Type B pancreatic cell (in vitro differentiated cells): Measurements from ENCODE around the gene TRAF3. TPM values are rescaled to one million over a fixed set of nuclear protein-coding genes. Genes with fewer than 3 reads are reported as not detected.

Experiments
- DNase-seq: peaks from one replicate; pipeline ENCODE4 v3.0.0; 2021; ENCODE audit warnings: mixed read lengths; ENCODE audit not compliant: unreplicated experiment; ENCODE audit errors: extremely low spot score
- H3K27ac Mint-ChIP-seq: 2 replicates; pipeline ENCODE4 v1.8.0; 2021; ENCODE audit warnings: mild to moderate bottlenecking, mixed read lengths
- H3K27me3 Mint-ChIP-seq: 2 replicates; pipeline ENCODE4 v1.8.0; 2021; ENCODE audit warnings: mixed read lengths
- H3K36me3 Mint-ChIP-seq: 2 replicates; pipeline ENCODE4 v1.8.0; 2021; ENCODE audit warnings: mixed read lengths
- H3K4me1 Mint-ChIP-seq: one replicate; pipeline ENCODE4 v1.8.0; 2021; ENCODE audit warnings: mixed read lengths; ENCODE audit not compliant: unreplicated experiment
- H3K4me3 Mint-ChIP-seq: 2 replicates; pipeline ENCODE4 v1.8.0; 2021; ENCODE audit warnings: mild to moderate bottlenecking, mixed read lengths
- H3K9me3 Mint-ChIP-seq: 2 replicates; pipeline ENCODE4 v1.8.0; 2021; ENCODE audit warnings: mixed read lengths
- total RNA-seq: library from RNA; stranded (reverse); gene quantifications from 2 replicates; pipeline ENCODE4 v1.2.1, GENCODE V29; 2021; ENCODE audit warnings: low replicate concordance
- TF ChIP-seq, protein P1 (sequence below): fragments of 200-600 bp; sonication (generic); conservative IDR thresholded peaks from 2 replicates; pipeline ENCODE4 v1.5.0; 2021; ENCODE audit warnings: antibody characterized with exemption, mild to moderate bottlenecking

Gene TRAF3
- total RNA-seq, 1 donor from 2014 or later: 24.0 TPM

DNA sequence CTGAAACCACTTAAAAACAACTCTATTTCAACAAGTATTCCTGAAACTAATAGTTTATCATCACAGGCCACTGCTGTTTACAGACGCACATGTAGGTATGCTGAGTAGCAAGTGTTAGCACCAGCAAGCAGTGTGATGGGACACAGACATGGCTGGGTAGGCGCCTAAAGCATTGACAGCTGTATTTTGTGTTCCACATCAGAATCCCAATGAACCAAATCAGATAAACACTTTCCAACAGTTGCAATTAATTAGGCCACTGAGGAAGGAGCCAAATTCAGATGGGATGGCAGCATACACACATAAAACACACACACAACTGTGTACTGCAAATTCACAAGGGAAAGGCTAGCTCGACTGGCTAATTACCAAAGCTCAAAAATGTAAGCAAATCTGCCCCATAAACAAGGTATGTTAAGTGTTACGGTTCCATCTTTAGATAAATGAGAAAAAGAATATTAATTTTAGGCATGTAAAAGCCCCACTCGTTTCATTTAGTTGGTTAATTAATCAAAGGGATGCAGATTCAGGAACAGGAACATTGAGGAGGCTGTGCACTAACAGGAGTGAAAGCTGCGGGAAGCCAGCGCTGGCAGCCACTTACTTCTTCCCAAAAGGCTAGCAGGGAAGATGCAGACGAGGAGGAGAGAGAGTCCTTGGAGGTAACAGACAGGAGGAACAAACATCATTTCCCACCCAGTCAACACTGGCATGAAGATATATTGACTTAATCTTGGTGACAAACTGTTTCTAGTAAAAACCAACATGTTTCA is 178.6 kb downstream of the TRAF3 start:
- H3K36me3 Mint-ChIP-seq: peaks cover 18% of the 10 kb centered on the region
- H3K4me1 Mint-ChIP-seq: no peaks in the 10 kb centered on the region
- TF ChIP-seq, protein P1, sequence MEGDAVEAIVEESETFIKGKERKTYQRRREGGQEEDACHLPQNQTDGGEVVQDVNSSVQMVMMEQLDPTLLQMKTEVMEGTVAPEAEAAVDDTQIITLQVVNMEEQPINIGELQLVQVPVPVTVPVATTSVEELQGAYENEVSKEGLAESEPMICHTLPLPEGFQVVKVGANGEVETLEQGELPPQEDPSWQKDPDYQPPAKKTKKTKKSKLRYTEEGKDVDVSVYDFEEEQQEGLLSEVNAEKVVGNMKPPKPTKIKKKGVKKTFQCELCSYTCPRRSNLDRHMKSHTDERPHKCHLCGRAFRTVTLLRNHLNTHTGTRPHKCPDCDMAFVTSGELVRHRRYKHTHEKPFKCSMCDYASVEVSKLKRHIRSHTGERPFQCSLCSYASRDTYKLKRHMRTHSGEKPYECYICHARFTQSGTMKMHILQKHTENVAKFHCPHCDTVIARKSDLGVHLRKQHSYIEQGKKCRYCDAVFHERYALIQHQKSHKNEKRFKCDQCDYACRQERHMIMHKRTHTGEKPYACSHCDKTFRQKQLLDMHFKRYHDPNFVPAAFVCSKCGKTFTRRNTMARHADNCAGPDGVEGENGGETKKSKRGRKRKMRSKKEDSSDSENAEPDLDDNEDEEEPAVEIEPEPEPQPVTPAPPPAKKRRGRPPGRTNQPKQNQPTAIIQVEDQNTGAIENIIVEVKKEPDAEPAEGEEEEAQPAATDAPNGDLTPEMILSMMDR: no peak
- H3K27me3 Mint-ChIP-seq: no peaks in the 10 kb centered on the region
- H3K27ac Mint-ChIP-seq: no peak overlapping the region
- H3K4me3 Mint-ChIP-seq: no peak overlapping the region
- H3K9me3 Mint-ChIP-seq: no peaks in the 10 kb centered on the region
- DNase-seq: no peak

DNA sequence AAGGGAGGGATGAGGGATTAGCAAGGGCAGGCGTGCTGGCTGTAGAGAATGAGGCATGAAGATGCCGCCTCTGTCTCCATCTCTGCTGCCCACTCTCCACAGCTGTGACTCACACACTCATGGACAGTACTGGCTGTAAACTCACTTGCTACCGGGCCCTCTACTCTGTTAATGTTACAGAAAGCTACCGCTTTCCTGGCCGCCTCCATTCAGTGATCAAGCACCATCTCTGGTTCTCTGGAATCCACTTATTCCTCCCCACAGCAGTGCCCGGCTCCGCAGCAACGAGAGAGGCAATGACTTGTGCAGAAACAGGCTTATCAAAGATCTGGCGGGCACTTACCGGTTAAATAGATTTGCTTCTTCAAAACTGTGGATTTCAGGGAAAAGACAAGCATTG is 180.0 kb downstream of the TRAF3 start:
- DNase-seq: no peak
- H3K27me3 Mint-ChIP-seq: no peaks in the 10 kb centered on the region
- H3K27ac Mint-ChIP-seq: no peak overlapping the region
- no peaks in the 10 kb centered on the region for H3K9me3 Mint-ChIP-seq
- H3K4me3 Mint-ChIP-seq: no peak overlapping the region
- H3K4me1 Mint-ChIP-seq: no peaks in the 10 kb centered on the region
- TF ChIP-seq, protein P1: no peak
- H3K36me3 Mint-ChIP-seq: peaks cover 18% of the 10 kb centered on the region

DNA sequence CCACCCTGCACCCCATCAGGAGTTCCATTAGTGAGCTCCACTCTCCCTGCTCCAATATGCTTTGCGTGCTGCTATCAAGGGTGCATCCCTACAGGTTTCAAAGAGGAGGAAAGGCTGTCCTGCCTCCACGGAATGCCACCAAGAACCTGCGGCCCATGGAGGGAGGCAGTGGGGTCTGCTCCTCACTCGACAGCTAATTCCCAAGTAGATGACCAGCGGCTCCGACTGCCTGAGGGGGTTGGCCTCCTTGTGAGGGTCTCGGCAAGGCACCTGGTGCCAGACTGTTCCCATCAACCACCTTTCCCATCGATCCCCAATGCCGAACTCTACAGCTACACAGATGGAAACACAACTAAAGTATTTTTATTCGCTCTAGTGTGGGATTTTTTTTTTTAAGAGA is 181.2 kb downstream of the TRAF3 start:
- DNase-seq: no peak
- Mint-ChIP-seq H3K4me3 (no peak overlapping the region), H3K4me1 (no peaks in the 10 kb centered on the region), H3K36me3 (peaks cover 17% of the 10 kb centered on the region), H3K27ac (no peak overlapping the region), H3K9me3 (no peaks in the 10 kb centered on the region), H3K27me3 (no peaks in the 10 kb centered on the region)
- TF ChIP-seq, protein P1: no peak

Other genes starting within 250 kb of the TRAF3 start
- gene RCOR1, start 184.8 kb upstream of the TRAF3 start, total RNA-seq: 35.3 and 37.5 TPM in 2 replicates
- 18.3 and 51.7 TPM in 2 replicates for gene AMN, start 145.2 kb downstream of the TRAF3 start, total RNA-seq